Midbrain (tissue), 1 donor: Measurements from ENCODE around the gene RABEP2.
"Not testable (repeated sequence)": the region's sequence is repeated elsewhere in the genome, so short reads cannot be mapped to it uniquely, and the experiment has no call there.

Source experiments
- DNase-seq: peaks from one replicate; lab custom pipeline; 2025; lab: John Stamatoyannopoulos, UW

The RABEP2 gene

GRCh38 chr16:28932339-28933141 lies 7.5 kb upstream of the RABEP2 start:
- DNase-seq = no peak

DNA sequence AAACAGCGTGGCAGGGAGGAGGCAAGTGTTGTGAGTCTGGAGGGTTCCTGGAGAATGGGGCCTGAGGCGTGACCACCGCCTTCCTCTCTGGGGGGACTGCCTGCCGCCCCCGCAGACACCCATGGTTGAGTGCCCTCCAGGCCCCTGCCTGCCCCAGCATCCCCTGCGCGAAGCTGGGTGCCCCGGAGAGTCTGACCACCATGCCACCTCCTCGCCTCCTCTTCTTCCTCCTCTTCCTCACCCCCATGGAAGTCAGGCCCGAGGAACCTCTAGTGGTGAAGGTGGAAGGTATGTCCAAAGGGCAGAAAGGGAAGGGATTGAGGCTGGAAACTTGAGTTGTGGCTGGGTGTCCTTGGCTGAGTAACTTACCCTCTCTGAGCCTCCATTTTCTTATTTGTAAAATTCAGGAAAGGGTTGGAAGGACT lies 6.8 kb upstream of the RABEP2 start, which contains the start of gene CD19:
Gene CD19 (plus strand): TSS at position 171 of the 425 bp plus-strand sequence. CDS start 30 bp downstream, at position 201.
- no peak for DNase-seq

DNA sequence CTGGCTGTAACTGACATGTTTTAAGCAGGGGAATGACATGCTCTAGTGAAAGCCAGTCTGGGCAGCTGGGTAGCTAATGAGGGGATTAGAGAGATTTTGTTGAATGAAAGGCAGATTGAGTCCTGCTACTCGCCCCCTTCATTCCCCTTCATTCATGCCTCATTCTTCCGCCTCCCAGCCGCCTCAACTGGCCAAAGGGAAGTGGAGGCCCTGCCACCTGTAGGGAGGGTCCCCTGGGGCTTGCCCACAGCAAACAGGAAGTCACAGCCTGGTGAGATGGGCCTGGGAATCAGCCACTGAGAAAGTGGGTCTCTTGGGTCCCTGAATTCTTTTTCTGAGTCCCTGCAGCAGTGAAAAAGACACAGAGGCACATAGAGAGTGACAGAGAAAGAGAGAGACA lies 5.6 kb upstream of the RABEP2 start:
- no peak for DNase-seq

DNA sequence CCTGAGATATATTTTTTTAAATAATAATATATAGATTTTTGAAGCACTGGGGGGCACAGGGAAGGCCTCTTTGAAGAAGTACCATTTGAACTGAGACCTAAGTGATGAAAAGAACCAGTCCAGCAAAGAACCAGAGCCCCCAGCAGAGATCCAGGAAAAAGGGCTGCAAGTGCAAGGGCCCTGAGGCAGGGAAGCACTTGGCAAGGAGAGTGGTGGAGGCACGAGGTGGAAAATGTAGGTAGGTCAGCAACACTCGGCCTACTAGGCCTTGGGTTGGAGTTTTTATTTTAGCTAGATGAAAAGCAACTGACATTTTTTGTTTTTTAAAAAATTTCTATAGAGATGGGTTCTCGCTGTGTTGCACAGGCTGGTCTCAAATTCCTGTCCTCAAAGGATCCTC lies 5.2 kb upstream of the RABEP2 start:
- DNase-seq = no peak

DNA sequence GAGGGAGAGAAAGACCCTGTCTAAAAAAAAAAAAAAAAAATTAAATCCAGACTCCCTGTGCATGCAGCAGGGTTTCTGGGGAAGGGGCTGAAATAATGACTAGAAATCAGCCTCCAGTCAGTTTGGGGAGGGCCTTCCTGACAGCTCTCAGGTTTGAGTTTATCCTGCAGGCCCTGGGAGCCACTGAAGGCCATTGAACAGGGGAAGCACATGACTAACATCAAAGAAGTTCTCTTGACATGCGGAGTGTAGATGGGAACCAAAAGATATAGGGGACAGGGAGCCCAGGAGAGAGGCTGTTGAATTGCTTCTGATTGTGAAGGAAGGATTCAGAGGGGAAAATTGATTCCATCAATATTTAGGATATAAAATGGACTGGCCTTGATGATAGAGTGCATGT lies 2.8 kb upstream of the RABEP2 start:
- DNase-seq = no peak

DNA sequence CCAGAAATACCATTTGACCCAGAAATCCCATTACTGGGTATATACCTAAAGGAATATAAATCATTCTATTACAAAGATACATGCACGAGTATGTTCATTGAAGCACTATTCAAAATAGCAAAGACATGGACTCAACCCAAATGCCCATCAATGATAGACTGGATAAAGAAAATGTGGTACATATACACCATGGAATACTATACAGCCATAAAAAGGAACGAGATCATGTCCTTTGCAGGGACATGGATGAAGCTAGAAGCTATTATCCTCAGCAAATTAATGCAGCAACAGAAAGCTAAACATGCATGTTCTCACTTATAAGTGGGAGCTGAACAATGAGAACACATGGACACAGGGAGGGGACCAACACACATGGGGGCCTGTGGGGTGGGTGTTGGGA lies 1.2 kb upstream of the RABEP2 start:
- DNase-seq = not testable (repeated sequence)

GRCh38 chr16:28925386-28926228 lies 569 bp upstream of the RABEP2 start:
- peak; percentile 68 for DNase-seq

- no peak for DNase-seq
Measured at GRCh38 chr16:28924399-28924761, 658 bp downstream of the RABEP2 start.

DNA sequence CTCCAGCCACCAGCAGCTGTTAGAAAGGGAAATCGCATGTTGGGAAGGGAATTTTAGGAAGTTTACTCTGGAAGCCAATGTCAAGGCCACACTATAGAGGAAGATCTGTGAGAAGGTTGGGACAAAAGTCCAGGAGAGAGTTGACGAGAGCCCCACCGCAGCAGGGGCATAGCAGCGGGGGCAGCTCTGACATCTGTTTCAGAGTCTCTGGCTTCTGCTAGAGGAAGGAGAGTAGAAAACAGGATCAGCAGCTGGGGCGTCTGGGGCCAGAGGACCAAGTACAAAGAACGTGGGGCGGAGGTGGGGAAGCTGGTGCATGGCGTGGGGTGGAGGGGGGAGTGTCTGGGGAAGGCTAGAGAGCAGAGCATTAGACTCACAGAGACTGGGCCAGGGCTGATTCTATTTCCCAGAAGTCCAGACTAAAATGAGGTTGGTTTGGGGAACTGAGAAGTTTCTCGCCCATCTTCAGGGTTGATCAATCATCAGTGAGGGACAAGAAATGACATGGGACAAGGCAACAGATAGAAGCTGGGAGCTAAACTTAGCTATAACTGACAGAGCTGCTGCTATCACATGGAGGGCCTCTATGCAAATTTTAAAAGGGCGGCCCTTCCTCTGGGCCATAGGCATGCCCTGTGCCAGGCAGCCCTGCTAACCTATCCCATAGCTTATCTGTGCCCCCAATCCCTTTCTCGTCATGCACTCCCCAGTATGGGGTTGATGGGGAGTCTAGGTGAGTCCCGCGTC lies 1.2 kb downstream of the RABEP2 start:
- no peak for DNase-seq

- DNase-seq = no peak
Measured at GRCh38 chr16:28923231-28923587, 1.8 kb downstream of the RABEP2 start.

GRCh38 chr16:28918698-28919097 lies 6.3 kb downstream of the RABEP2 start:
- no peak for DNase-seq

DNA sequence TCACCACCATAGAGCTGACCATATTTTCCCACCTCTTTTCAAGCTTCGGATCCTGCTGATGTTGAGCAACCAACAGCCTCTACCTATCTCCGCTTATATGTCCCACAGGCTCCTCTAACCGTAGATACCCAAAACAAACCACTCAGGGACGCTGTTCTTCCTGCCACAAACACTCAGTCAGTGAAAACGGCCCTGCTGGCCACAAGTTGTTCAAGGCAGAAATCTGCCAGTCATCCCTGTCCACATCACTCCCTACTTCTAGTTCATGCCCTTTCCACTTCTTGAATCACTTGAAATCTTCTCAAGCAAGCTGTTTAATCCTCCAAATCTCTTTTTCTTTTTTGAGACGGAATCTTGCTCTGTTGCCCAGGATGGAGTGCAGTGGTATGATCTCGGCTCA lies 7.9 kb downstream of the RABEP2 start:
- DNase-seq = no peak

DNA sequence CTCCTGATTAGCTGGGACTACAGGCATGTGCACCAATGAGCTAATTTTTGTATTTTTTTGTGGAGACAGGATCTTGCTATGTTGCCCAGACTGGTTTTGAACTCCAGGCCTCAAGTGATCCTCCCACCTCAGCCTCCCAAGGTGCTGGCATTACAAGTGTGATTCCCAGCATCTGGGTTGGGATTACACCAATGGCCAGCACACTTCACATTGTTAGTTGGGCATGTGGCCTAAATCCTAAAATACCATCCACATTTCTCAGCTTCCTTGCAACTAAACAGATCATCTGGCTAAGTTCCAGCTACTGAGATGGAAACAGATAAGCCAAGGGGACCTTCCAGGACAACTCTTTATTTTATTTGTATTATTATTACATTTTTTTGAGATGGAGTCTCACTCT lies 9.9 kb downstream of the RABEP2 start:
- DNase-seq = no peak

GRCh38 chr16:28913946-28914724 lies 10.9 kb downstream of the RABEP2 start:
- no peak for DNase-seq

GRCh38 chr16:28912558-28912957 lies 12.5 kb downstream of the RABEP2 start:
- DNase-seq = no peak

DNA sequence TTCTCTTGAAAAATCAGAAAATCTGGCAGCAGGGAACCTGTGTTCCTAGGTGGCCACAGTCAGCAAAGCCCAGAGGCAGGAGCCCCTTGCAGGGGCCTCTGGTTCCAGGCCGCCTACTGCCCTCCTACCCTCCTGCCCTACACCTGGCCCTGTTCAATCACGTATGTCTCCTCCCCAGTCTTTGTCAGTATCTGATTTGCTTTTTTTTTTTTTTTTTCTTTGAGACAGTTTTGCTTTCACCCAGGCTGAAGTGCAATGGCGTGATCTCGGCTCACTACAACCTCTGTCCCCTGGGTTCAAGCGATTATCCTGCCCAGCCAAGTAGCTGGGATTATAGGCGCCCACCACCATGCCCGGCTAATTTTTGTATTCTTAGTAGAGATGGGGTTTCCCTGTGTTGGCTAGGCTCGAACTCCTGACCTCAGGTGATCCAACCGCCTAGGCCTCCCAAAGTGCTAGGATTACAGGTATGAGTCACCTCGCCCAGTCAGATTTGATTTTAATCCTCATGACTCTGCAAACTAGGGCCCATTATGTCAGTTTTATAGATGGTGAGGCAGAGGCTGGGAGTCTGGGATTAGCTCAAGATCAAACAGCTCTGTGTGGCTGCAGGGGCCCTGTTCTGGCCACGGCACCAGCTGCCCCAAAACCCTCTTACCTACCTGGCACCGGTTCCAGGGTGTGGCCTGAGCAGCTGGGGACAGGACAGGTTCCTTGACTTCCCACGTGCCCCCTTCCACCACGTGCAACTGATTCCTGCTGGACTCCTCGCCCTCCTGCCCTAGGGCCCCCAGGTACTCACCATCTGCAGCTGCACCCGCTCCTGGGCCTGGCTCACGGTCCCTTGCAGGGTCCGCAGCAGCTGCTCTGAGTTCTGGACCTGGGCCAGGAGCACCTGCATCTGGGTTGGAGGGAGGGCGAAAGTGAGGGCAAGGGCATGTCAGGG lies 14.7 kb downstream of the RABEP2 start:
- DNase-seq = no peak

GRCh38 chr16:28905800-28906372 lies 19.2 kb downstream of the RABEP2 start:
- no peak for DNase-seq

DNA sequence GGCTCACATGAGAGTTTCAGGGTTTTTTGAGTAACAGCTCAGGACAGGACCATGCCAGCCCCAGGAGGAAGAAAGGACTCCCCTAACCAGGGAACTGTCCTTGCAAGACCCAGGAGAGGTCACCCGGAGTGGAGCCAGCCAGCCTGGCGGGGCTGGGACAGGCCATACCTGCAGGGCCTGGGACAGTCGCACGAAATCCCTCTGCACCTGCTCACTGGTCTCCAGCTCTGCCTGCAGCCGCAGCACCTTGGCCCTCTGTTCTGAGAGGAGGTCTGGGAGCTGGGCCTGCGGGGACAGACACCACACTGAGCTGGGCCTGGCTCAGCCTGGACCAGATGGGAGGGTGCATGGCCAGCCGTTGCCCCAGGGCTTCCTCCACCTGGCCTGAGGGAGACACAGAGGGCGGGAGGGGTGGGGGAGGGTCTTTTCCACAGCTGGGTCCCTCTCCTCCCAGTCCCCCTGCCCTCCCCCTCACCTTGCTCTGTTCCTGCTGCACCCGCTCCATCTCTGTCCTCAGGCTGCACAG lies 19.7 kb downstream of the RABEP2 start:
- no peak for DNase-seq

- no peak for DNase-seq
Measured at GRCh38 chr16:28904828-28905227, 20.2 kb downstream of the RABEP2 start.

GRCh38 chr16:28904363-28904762 lies 20.7 kb downstream of the RABEP2 start:
- DNase-seq = no peak
